ENCODE data around the gene TCF3.

GRCh38 chr19:1700733-1701663, 48.6 kb upstream of the TCF3 start:
- TF ChIP-seq EZH2 (IDR thresholded peaks at IDR 0.05; ENCODE audit: borderline replicate concordance) (no peak), CTCF (IDR thresholded peaks at IDR 0.05; ENCODE audit: poor library complexity) (no peak), EZH2phosphoT487 (IDR thresholded peaks at IDR 0.05; ENCODE audit: low read depth, severe bottlenecking, unreplicated experiment) (no peak)

All from hepatocyte (in vitro differentiated cells).